Muscle of leg (tissue), 11 donors: ENCODE results near the gene PRKCA. TPM values are rescaled to one million over a fixed set of nuclear protein-coding genes. Genes with fewer than 3 reads are reported as not detected.
"Not testable (repeated sequence)": the region's sequence is repeated elsewhere in the genome, so short reads cannot be mapped to it uniquely, and the experiment has no call there.

Experiments used
- DNase-seq: peaks from one replicate; pipeline ENCODE4 v3.0.0; 2013
- H3K27ac ChIP-seq: one replicate; pipeline ENCODE4 v1.5.1; 2013; ENCODE audit warnings: mild to moderate bottlenecking, low read length, control low read depth
- H3K27me3 ChIP-seq: one replicate; pipeline ENCODE4 v1.6.1; 2013; ENCODE audit warnings: low read length; ENCODE audit not compliant: control insufficient read depth, insufficient read depth
- H3K36me3 ChIP-seq: one replicate; pipeline ENCODE4 v1.6.1; 2013; ENCODE audit warnings: low read length; ENCODE audit not compliant: control insufficient read depth, insufficient read depth
- H3K4me1 ChIP-seq: one replicate; pipeline ENCODE4 v1.6.1; 2013; ENCODE audit warnings: low read length; ENCODE audit not compliant: control insufficient read depth, insufficient read depth
- H3K4me3 ChIP-seq: one replicate; pipeline ENCODE4 v1.5.1; 2013; ENCODE audit warnings: low read length, control low read depth
- H3K9me3 ChIP-seq: replicated peaks from 2 replicates; pipeline ENCODE4 v1.6.1; 2013; ENCODE audit warnings: low read depth, low read length; ENCODE audit not compliant: control insufficient read depth
- WGBS: methylation state at CpG from one replicate; pipeline ENCODE4 v1.1.5; 2013; ENCODE audit warnings: missing lambda C conversion rate; ENCODE audit not compliant: insufficient coverage; 5-methylcytosine and 5-hydroxymethylcytosine counted together
- polyA plus RNA-seq, 8 donors: library from polyadenylated mRNA; unstranded; fragments of 120-200 nt; gene quantifications; one replicate each; pipeline versions ENCODE4 v1.2.1 to v1.2.3, GENCODE V29; 2013; ENCODE audit warnings: inconsistent platforms in 1 of 8, low replicate concordance in 1 of 8; ENCODE audit not compliant: insufficient read length in 8 of 8, insufficient read depth in 1 of 8
- total RNA-seq: library from RNA; stranded (reverse); fragments of 120-200 nt; gene quantifications from one replicate; pipeline ENCODE4 v1.2.4, GENCODE V29; 2013

The PRKCA gene
- total and polyA plus RNA-seq, 9 donors, result 2.3 to 6.5 (median 3.5) TPM

- H3K9me3 ChIP-seq, result peaks cover 9% of the 10 kb centered on the region
- H3K27me3 ChIP-seq, result no peaks in the 10 kb centered on the region
- DNase-seq, result no peak
- WGBS, result no CpG with 5 or more reads among the region's 4 CpGs
- no peak overlapping the region for H3K27ac ChIP-seq
- no peak overlapping the region for H3K4me3 ChIP-seq
- H3K4me1 ChIP-seq, result no peaks in the 10 kb centered on the region
- H3K36me3 ChIP-seq, result no peaks in the 10 kb centered on the region
Observed at GRCh38 chr17:66319226-66319625, 16.8 kb downstream of the PRKCA start.

GRCh38 chr17:66322764-66323163, 20.4 kb downstream of the PRKCA start:
- Histone ChIP-seq H3K4me1 (no peaks in the 10 kb centered on the region), H3K27ac (no peak overlapping the region), H3K9me3 (peaks cover 9% of the 10 kb centered on the region), H3K36me3 (no peaks in the 10 kb centered on the region), H3K4me3 (no peak overlapping the region), H3K27me3 (no peaks in the 10 kb centered on the region)
- DNase-seq, result no peak

GRCh38 chr17:66324381-66325004, 22.1 kb downstream of the PRKCA start:
- not testable (repeated sequence) for H3K4me3 ChIP-seq, H3K4me1 ChIP-seq, DNase-seq, H3K36me3 ChIP-seq, H3K27ac ChIP-seq, H3K27me3 ChIP-seq, H3K9me3 ChIP-seq
- no CpG with 5 or more reads among the region's 3 CpGs for WGBS

- H3K4me1 ChIP-seq, result no peaks in the 10 kb centered on the region
- no CpG with 5 or more reads among the region's 2 CpGs for WGBS
Observed at GRCh38 chr17:66326476-66327047, 24.1 kb downstream of the PRKCA start.

GRCh38 chr17:66330646-66331037, 28.2 kb downstream of the PRKCA start:
- H3K4me1 ChIP-seq, result no peaks in the 10 kb centered on the region
- no CpG with 5 or more reads among the region's 2 CpGs for WGBS
- H3K27me3 ChIP-seq, result no peaks in the 10 kb centered on the region
- no peaks in the 10 kb centered on the region for H3K36me3 ChIP-seq
- peak; percentile 29 for DNase-seq
- no peak overlapping the region for H3K4me3 ChIP-seq
- no peak overlapping the region for H3K27ac ChIP-seq
- no peaks in the 10 kb centered on the region for H3K9me3 ChIP-seq

More at GRCh38 chr17:66326476-66327047, 24.1 kb downstream of the PRKCA start:
- Histone ChIP-seq H3K27me3 (no peaks in the 10 kb centered on the region), H3K27ac (no peak overlapping the region), H3K9me3 (peaks cover 7% of the 10 kb centered on the region), H3K4me3 (no peak overlapping the region), H3K36me3 (no peaks in the 10 kb centered on the region)
- DNase-seq, result no peak

- Histone ChIP-seq H3K36me3 (no peaks in the 10 kb centered on the region), H3K27me3 (no peaks in the 10 kb centered on the region), H3K4me3 (no peak overlapping the region), H3K9me3 (no peaks in the 10 kb centered on the region), H3K27ac (no peak overlapping the region), H3K4me1 (no peaks in the 10 kb centered on the region)
- no CpG with 5 or more reads among the region's 8 CpGs for WGBS
- DNase-seq, result no peak
Observed at GRCh38 chr17:66331038-66331816, 28.8 kb downstream of the PRKCA start.

- H3K4me3 ChIP-seq, result no peak overlapping the region
- H3K27ac ChIP-seq, result no peak overlapping the region
- H3K4me1 ChIP-seq, result no peaks in the 10 kb centered on the region
- no peak for DNase-seq
- H3K9me3 ChIP-seq, result no peaks in the 10 kb centered on the region
- no CpG with 5 or more reads among the region's 1 CpG for WGBS
- H3K36me3 ChIP-seq, result no peaks in the 10 kb centered on the region
- H3K27me3 ChIP-seq, result no peaks in the 10 kb centered on the region
Observed at GRCh38 chr17:66335797-66336196, 33.4 kb downstream of the PRKCA start.

- Histone ChIP-seq H3K27ac (no peak overlapping the region), H3K9me3 (no peaks in the 10 kb centered on the region), H3K36me3 (no peaks in the 10 kb centered on the region), H3K4me3 (no peak overlapping the region), H3K27me3 (no peaks in the 10 kb centered on the region), H3K4me1 (no peaks in the 10 kb centered on the region)
- WGBS, result 100% methylated on average over 1 of the region's 6 CpGs
- DNase-seq, result no peak
Observed at GRCh38 chr17:66337268-66337667, 34.9 kb downstream of the PRKCA start.

- no peak overlapping the region for H3K4me3 ChIP-seq
- 60% methylated on average over 2 of the region's 6 CpGs for WGBS
- no peaks in the 10 kb centered on the region for H3K36me3 ChIP-seq
- no peak overlapping the region for H3K27ac ChIP-seq
- no peaks in the 10 kb centered on the region for H3K4me1 ChIP-seq
- H3K9me3 ChIP-seq, result no peaks in the 10 kb centered on the region
- no peaks in the 10 kb centered on the region for H3K27me3 ChIP-seq
- peak; percentile 85 for DNase-seq
Observed at GRCh38 chr17:66337866-66338485, 35.6 kb downstream of the PRKCA start.

GRCh38 chr17:66338937-66339336, 36.5 kb downstream of the PRKCA start:
- Histone ChIP-seq H3K4me1 (no peaks in the 10 kb centered on the region), H3K4me3 (no peak overlapping the region), H3K36me3 (no peaks in the 10 kb centered on the region), H3K27ac (no peak overlapping the region), H3K27me3 (no peaks in the 10 kb centered on the region), H3K9me3 (no peaks in the 10 kb centered on the region)
- no peak for DNase-seq
- 67% methylated on average over 1 of the region's 4 CpGs for WGBS
